Esophagus squamous epithelium (tissue), 5 donors: ENCODE measurements around the gene CAMTA1. TPM values are rescaled to one million over a fixed set of nuclear protein-coding genes. Genes with fewer than 3 reads are reported as not detected.

Experiments
- DNase-seq: peaks from one replicate; lab custom pipeline; 2025; lab: John Stamatoyannopoulos, UW
- H3K27ac ChIP-seq, 4 donors: fragments of 200-600 bp; sonication (generic); one replicate each; pipeline ENCODE4 v1.5.1; 2016 to 2019; ENCODE audit warnings: mild to moderate bottlenecking in 1 of 4
- H3K27me3 ChIP-seq, 4 donors: fragments of 200-600 bp; sonication (generic); 1 replicate in 3 of 4; 2 replicates in 1 of 4; pipeline versions ENCODE4 v1.5.1 to v1.6.0; 2017 to 2021; ENCODE audit warnings: antibody characterized with exemption in 1 of 4
- H3K36me3 ChIP-seq, 3 donors: fragments of 200-600 bp; sonication (generic); one replicate each; pipeline ENCODE4 v1.5.1; 2016 to 2019
- H3K4me1 ChIP-seq, 3 donors: fragments of 200-600 bp; sonication (generic); one replicate each; pipeline ENCODE4 v1.5.1; 2017 to 2019
- H3K4me3 ChIP-seq, 4 donors: fragments of 200-600 bp; sonication (generic); 1 replicate in 3 of 4; 2 replicates in 1 of 4; pipeline ENCODE4 v1.5.1; 2016 to 2019; ENCODE audit warnings: mild to moderate bottlenecking in 2 of 4, moderate library complexity in 1 of 4
- H3K9me3 ChIP-seq, 3 donors: fragments of 200-600 bp; sonication (generic); one replicate each; pipeline ENCODE4 v1.5.1; 2016 to 2019
- POLR2A ChIP-seq, 4 donors: fragments of 450-650 bp; IDR thresholded peaks; one replicate each; pipeline ENCODE4 v1.6.1; 2017; ENCODE audit warnings: antibody characterized with exemption in 4 of 4, mild to moderate bottlenecking in 4 of 4, moderate library complexity in 3 of 4
- WGBS, 2 donors: methylation state at CpG; one replicate each; pipeline ENCODE4 v1.1.5; 2018; 5-methylcytosine and 5-hydroxymethylcytosine counted together
- intact Hi-C: fragments of 100-400 bp; cut with DNase I; formaldehyde crosslinking; loops from one replicate; pipeline ENCODE4 v1.15.0; 2022
- total RNA-seq, 4 donors: library from RNA; depleted of rRNA; stranded (reverse); fragments of >200 nt; gene quantifications; one replicate each; pipeline ENCODE4 v1.1.0, GENCODE V29; 2016
- TF ChIP-seq, protein P1 (sequence below), 6 experiments: fragments of 450-650 bp in 4 of 6; fragments of 200-600 bp in 2 of 6; sonication (generic) in 2 of 6; IDR thresholded peaks; one replicate each; pipeline ENCODE4 v1.5.1; 2016 to 2019; ENCODE audit warnings: antibody characterized with exemption in 6 of 6, mild to moderate bottlenecking in 4 of 6, moderate library complexity in 4 of 6
- donor health status: DM: yes; HTN: yes; CAD: no.

The CAMTA1 gene
- total RNA-seq, 4 donors from 2014 or later, result 31.3 to 77.4 (median 45.9) TPM

DNA sequence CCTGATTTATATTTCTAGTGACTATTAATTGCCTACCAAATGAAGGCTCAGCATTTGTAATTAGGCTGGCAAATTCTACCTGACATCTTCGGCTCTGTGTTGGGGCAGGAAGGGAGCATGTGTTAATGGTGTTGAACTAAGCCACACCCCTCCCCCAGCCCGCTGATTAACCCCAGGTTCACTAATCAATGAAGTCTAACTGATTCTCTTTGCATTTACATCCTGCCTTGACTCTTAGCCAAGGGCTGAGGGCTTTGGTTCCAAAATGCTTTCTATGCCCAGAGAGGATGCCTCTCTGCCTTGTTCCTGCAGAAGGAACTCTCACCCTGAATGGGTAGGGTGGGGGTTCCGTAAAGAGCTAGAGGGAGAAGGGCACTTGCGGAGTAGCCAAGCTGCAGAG lies 393.1 kb downstream of the CAMTA1 start:
- H3K36me3 ChIP-seq, result no peaks in the 10 kb centered on the region
- H3K9me3 ChIP-seq, result peaks cover 0 to 16% (median 7%) of the 10 kb centered on the region in 3 donors
- H3K4me3 ChIP-seq, result no peak overlapping the region
- 54 to 61% methylated on average over 3 to 4 of the region's 4 CpGs for WGBS, 2 donors
- H3K27me3 ChIP-seq, result peaks cover 0 to 52% (median 0%) of the 10 kb centered on the region in 4 donors
- intact Hi-C loops, result no loop called here
- no peak overlapping the region for H3K27ac ChIP-seq
- DNase-seq, result no peak
- no peaks in the 10 kb centered on the region for H3K4me1 ChIP-seq
- TF ChIP-seq, protein P1, sequence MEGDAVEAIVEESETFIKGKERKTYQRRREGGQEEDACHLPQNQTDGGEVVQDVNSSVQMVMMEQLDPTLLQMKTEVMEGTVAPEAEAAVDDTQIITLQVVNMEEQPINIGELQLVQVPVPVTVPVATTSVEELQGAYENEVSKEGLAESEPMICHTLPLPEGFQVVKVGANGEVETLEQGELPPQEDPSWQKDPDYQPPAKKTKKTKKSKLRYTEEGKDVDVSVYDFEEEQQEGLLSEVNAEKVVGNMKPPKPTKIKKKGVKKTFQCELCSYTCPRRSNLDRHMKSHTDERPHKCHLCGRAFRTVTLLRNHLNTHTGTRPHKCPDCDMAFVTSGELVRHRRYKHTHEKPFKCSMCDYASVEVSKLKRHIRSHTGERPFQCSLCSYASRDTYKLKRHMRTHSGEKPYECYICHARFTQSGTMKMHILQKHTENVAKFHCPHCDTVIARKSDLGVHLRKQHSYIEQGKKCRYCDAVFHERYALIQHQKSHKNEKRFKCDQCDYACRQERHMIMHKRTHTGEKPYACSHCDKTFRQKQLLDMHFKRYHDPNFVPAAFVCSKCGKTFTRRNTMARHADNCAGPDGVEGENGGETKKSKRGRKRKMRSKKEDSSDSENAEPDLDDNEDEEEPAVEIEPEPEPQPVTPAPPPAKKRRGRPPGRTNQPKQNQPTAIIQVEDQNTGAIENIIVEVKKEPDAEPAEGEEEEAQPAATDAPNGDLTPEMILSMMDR (IDR thresholded peaks at IDR 0.05), result no peak
- TF ChIP-seq POLR2A (IDR thresholded peaks at IDR 0.05), result no peak

DNA sequence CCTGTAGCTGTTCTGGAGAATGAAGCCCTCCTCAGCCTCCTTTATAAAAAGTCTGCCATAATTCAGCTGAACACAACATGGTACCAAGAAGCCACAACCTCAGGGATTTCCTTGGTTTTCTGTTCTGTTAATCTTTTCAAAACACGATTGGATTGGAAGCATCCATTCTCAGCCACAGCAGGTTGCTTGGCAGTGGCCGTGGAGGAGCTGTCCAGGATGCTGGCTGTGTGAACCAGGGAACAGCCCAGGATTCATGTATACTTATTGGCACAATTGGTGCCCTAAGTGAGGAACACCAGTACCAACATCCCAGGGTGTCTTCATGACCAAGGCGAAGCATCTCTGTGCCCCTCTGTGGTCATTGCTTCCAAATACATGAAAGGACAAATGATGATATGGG lies 393.5 kb downstream of the CAMTA1 start:
- Histone ChIP-seq H3K4me1 (no peaks in the 10 kb centered on the region), H3K9me3 (peaks cover 0 to 16% (median 7%) of the 10 kb centered on the region in 3 donors), H3K4me3 (no peak overlapping the region), H3K27ac (no peak overlapping the region), H3K27me3 (peaks cover 0 to 49% (median 0%) of the 10 kb centered on the region in 4 donors), H3K36me3 (no peaks in the 10 kb centered on the region)
- intact Hi-C loops, result no loop called here
- TF ChIP-seq, protein P1 (IDR thresholded peaks at IDR 0.05), result no peak
- TF ChIP-seq POLR2A (IDR thresholded peaks at IDR 0.05), result no peak
- DNase-seq, result no peak
- 28 to 75% methylated on average over 2 to 3 of the region's 3 CpGs for WGBS, 2 donors

DNA sequence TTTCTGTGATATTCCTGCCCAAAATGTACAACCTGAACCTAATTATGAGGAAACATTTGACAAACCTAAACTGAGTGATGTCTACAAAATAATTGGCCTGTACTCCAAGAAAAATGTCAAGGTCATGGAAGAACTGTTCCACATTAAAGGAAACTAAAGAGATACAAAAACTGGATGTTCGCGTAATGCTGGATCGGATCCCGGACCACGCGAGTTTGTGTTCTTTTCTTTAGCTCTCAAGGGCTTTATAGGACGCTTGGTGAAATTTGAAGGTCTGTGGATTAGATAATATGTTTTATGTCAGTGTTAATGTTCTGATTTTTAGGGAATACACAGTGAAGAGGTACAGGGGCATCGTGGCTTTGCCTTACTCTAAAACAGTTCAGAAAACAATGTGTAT lies 400.5 kb downstream of the CAMTA1 start:
- Histone ChIP-seq H3K27ac (no peak overlapping the region), H3K36me3 (no peaks in the 10 kb centered on the region), H3K9me3 (peaks cover 0 to 9% (median 4%) of the 10 kb centered on the region in 3 donors), H3K4me3 (no peak overlapping the region), H3K27me3 (peaks cover 0 to 28% (median 0%) of the 10 kb centered on the region in 4 donors), H3K4me1 (no peaks in the 10 kb centered on the region)
- TF ChIP-seq, protein P1 (IDR thresholded peaks at IDR 0.05), result no peak
- TF ChIP-seq POLR2A (IDR thresholded peaks at IDR 0.05), result no peak
- intact Hi-C loops, result no loop called here
- WGBS, 2 donors, result 71 to 76% methylated on average over 8 of the region's 8 CpGs
- DNase-seq, result no peak

DNA sequence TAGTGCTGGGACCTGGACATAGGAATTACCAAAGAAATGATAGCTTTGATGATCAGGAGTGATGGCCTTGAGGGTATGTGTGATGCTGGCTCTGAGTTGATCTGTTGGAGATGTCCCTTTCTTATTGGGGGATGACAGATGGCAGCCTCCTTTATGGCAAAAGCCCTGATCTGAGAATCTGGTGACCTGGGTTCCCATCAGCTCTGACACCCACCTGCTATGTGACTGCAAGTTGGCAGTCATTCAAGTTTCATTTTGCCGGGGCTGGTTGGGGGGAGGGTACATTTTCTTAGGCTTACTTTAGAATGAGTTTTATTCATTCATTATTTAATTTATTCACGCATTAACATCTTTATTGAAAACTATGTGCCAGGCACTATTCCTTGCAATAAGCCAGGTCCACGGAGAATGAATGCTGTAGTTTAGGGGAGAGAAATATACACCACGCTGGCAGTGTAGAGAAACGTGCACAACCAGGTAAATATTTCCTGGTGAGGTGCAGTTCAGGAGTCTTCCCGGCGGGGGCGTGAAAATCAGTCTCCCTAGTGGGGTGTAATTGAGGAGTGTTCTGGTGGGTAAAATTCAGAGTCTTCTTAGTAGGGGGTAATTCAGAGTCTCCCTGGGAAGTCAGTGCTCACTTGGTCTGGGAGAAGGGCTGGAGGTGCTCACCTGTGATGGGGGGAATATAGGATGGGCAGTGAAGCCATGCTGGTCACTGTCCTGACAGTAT lies 401.3 kb downstream of the CAMTA1 start:
- DNase-seq, result no peak
- no peak overlapping the region for H3K27ac ChIP-seq
- intact Hi-C loops, result no loop called here
- peaks cover 0 to 28% (median 0%) of the 10 kb centered on the region in 4 donors for H3K27me3 ChIP-seq
- peaks cover 0 to 2% (median 0%) of the 10 kb centered on the region in 3 donors for H3K9me3 ChIP-seq
- H3K4me3 ChIP-seq, result no peak overlapping the region
- no peaks in the 10 kb centered on the region for H3K36me3 ChIP-seq
- 52 to 66% methylated on average over 8 of the region's 8 CpGs for WGBS, 2 donors
- TF ChIP-seq, protein P1 (IDR thresholded peaks at IDR 0.05), result no peak
- no peak for TF ChIP-seq POLR2A (IDR thresholded peaks at IDR 0.05)
- H3K4me1 ChIP-seq, result no peaks in the 10 kb centered on the region

DNA sequence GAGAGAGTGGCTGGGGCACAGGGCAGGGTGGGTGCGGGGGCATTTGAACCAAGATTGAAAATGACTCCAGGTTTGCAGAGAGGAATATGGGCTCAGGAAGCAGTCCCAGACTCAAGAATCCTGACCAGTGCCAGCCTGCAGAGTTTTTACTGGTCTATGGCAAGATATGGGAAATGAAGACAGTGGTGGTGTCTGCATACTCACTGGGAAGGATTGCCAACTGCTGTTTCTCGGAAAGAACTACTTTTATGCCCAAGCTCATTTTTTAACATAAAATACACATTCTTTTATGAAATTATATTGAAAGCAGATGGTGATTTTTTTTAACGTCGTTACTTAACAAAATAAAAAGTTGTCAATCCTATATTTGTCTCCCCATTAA lies 401.8 kb downstream of the CAMTA1 start:
- WGBS, 2 donors, result 64 to 68% methylated on average over 4 of the region's 4 CpGs
- no peak for DNase-seq
- no peak for TF ChIP-seq POLR2A (IDR thresholded peaks at IDR 0.05)
- TF ChIP-seq, protein P1 (IDR thresholded peaks at IDR 0.05), result no peak
- H3K4me1 ChIP-seq, result no peaks in the 10 kb centered on the region
- H3K36me3 ChIP-seq, result no peaks in the 10 kb centered on the region
- H3K4me3 ChIP-seq, result no peak overlapping the region
- peaks cover 0 to 23% (median 0%) of the 10 kb centered on the region in 4 donors for H3K27me3 ChIP-seq
- no peaks in the 10 kb centered on the region for H3K9me3 ChIP-seq
- intact Hi-C loops, result no loop called here
- H3K27ac ChIP-seq, result no peak overlapping the region
